ENCODE results near the gene CAMK4. TPM values are rescaled to one million over a fixed set of nuclear protein-coding genes. Genes with fewer than 3 reads are reported as not detected.
"Not testable (repeated sequence)": the region's sequence is repeated elsewhere in the genome, so short reads cannot be mapped to it uniquely, and the experiment has no call there.

CAMK4 gene
- total and polyA plus RNA-seq, 4 donors, result 0.27 to 1.4 (median 1.2) TPM

GRCh38 chr5:111255169-111255568, 31.0 kb downstream of the CAMK4 start (continued):
- TF ChIP-seq FOXA1 (IDR thresholded peaks at IDR 0.05) (no peak), RXRA (IDR thresholded peaks at IDR 0.05) (no peak), NR2F2 (IDR thresholded peaks at IDR 0.05) (no peak)
- TF ChIP-seq, protein P1, sequence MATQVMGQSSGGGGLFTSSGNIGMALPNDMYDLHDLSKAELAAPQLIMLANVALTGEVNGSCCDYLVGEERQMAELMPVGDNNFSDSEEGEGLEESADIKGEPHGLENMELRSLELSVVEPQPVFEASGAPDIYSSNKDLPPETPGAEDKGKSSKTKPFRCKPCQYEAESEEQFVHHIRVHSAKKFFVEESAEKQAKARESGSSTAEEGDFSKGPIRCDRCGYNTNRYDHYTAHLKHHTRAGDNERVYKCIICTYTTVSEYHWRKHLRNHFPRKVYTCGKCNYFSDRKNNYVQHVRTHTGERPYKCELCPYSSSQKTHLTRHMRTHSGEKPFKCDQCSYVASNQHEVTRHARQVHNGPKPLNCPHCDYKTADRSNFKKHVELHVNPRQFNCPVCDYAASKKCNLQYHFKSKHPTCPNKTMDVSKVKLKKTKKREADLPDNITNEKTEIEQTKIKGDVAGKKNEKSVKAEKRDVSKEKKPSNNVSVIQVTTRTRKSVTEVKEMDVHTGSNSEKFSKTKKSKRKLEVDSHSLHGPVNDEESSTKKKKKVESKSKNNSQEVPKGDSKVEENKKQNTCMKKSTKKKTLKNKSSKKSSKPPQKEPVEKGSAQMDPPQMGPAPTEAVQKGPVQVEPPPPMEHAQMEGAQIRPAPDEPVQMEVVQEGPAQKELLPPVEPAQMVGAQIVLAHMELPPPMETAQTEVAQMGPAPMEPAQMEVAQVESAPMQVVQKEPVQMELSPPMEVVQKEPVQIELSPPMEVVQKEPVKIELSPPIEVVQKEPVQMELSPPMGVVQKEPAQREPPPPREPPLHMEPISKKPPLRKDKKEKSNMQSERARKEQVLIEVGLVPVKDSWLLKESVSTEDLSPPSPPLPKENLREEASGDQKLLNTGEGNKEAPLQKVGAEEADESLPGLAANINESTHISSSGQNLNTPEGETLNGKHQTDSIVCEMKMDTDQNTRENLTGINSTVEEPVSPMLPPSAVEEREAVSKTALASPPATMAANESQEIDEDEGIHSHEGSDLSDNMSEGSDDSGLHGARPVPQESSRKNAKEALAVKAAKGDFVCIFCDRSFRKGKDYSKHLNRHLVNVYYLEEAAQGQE (IDR thresholded peaks at IDR 0.05), result no peak

GRCh38 chr5:111256128-111256527, 31.9 kb downstream of the CAMK4 start:
- Histone ChIP-seq H3K4me1 (ENCODE audit: control insufficient read depth in 4 of 4, insufficient read depth in 4 of 4, low read length in 3 of 4) (no peaks in the 10 kb centered on the region), H3K9me3 (ENCODE audit: control insufficient read depth in 4 of 4, low read length in 3 of 4) (no peaks in the 10 kb centered on the region), H3K9ac (ENCODE audit: low read depth in 1 of 2, low read length in 2 of 2) (no peak overlapping the region), H3K4me3 (ENCODE audit: low read depth in 1 of 3, low read length in 3 of 3) (no peak overlapping the region), H3K36me3 (ENCODE audit: control insufficient read depth in 4 of 4, insufficient read depth in 3 of 4, low read depth in 1 of 4, low read length in 3 of 4) (no peaks in the 10 kb centered on the region), H3K27ac (ENCODE audit: low read depth in 1 of 2, low read length in 2 of 2) (no peak overlapping the region), H3K27me3 (ENCODE audit: control insufficient read depth in 4 of 4, insufficient read depth in 4 of 4, low read length in 3 of 4) (no peaks in the 10 kb centered on the region)
- WGBS, result 71% methylated on average over 1 of the region's 1 CpG
- DNase-seq (ENCODE audit: low spot score), result no peak
- TF ChIP-seq, protein P2, sequence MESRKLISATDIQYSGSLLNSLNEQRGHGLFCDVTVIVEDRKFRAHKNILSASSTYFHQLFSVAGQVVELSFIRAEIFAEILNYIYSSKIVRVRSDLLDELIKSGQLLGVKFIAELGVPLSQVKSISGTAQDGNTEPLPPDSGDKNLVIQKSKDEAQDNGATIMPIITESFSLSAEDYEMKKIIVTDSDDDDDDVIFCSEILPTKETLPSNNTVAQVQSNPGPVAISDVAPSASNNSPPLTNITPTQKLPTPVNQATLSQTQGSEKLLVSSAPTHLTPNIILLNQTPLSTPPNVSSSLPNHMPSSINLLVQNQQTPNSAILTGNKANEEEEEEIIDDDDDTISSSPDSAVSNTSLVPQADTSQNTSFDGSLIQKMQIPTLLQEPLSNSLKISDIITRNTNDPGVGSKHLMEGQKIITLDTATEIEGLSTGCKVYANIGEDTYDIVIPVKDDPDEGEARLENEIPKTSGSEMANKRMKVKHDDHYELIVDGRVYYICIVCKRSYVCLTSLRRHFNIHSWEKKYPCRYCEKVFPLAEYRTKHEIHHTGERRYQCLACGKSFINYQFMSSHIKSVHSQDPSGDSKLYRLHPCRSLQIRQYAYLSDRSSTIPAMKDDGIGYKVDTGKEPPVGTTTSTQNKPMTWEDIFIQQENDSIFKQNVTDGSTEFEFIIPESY (IDR thresholded peaks at IDR 0.05), result no peak
- TF ChIP-seq RXRA (IDR thresholded peaks at IDR 0.05) (no peak), NR2F2 (IDR thresholded peaks at IDR 0.05) (no peak), JUND (IDR thresholded peaks at IDR 0.05) (no peak), MAX (IDR thresholded peaks at IDR 0.05) (no peak), YY1 (IDR thresholded peaks at IDR 0.05) (no peak)
- TF ChIP-seq, protein P1 (IDR thresholded peaks at IDR 0.05), result no peak

- not testable (repeated sequence) for H3K36me3 ChIP-seq (ENCODE audit: control insufficient read depth in 4 of 4, insufficient read depth in 3 of 4, low read depth in 1 of 4, low read length in 3 of 4); H3K4me1 ChIP-seq (ENCODE audit: control insufficient read depth in 4 of 4, insufficient read depth in 4 of 4, low read length in 3 of 4); H3K4me3 ChIP-seq (ENCODE audit: low read depth in 1 of 3, low read length in 3 of 3); H3K9me3 ChIP-seq (ENCODE audit: control insufficient read depth in 4 of 4, low read length in 3 of 4); H3K27ac ChIP-seq (ENCODE audit: low read depth in 1 of 2, low read length in 2 of 2); H3K9ac ChIP-seq (ENCODE audit: low read depth in 1 of 2, low read length in 2 of 2); DNase-seq (ENCODE audit: low spot score); H3K27me3 ChIP-seq (ENCODE audit: control insufficient read depth in 4 of 4, insufficient read depth in 4 of 4, low read length in 3 of 4)
- WGBS, result 81% methylated on average over 4 of the region's 4 CpGs
These were observed 33.4 kb downstream of the CAMK4 start for GRCh38 chr5:111257610-111258009.
